H1 (cell line): ENCODE data around the gene CPLANE2.

ENCODE experiments used
- ATF2 ChIP-seq: IDR thresholded peaks from 2 replicates; pipeline ENCODE4 v1.6.1; 2012; ENCODE audit warnings: low read length, inconsistent platforms
- CREB1 ChIP-seq: IDR thresholded peaks from 2 replicates; pipeline ENCODE4 v1.6.1; 2012; ENCODE audit warnings: inconsistent platforms
- JUND ChIP-seq: IDR thresholded peaks from 2 replicates; pipeline ENCODE4 v1.6.1; 2011; ENCODE audit warnings: mild to moderate bottlenecking, improper control_type of control experiment, low read length
- SIN3A ChIP-seq, 2 experiments: IDR thresholded peaks in 1 of 2; conservative IDR thresholded peaks in 1 of 2; 2 replicates each; pipeline ENCODE4 v1.6.1; 2011 to 2012; ENCODE audit warnings: low read length in 2 of 2, improper control_type of control experiment in 1 of 2, low read depth in 1 of 2, mild to moderate bottlenecking in 1 of 2
- SP4 ChIP-seq: IDR thresholded peaks from 2 replicates; pipeline ENCODE4 v1.6.1; 2012; ENCODE audit warnings: low read length, inconsistent platforms
- TF ChIP-seq, protein P1 (sequence below): IDR thresholded peaks from 2 replicates; pipeline ENCODE4 v1.6.1; 2011; ENCODE audit warnings: low read length, improper control_type of control experiment
- TF ChIP-seq, protein P2 (sequence below), 3 experiments: IDR thresholded peaks; 1 replicate in 2 of 3; 2 replicates in 1 of 3; pipeline versions ENCODE4 v1.5.1 to v1.6.1; 2011; ENCODE audit warnings: low read length in 3 of 3, mild to moderate bottlenecking in 3 of 3, inconsistent platforms in 2 of 3, low read depth in 1 of 3, moderate library complexity in 1 of 3; ENCODE audit not compliant: insufficient read depth in 1 of 3; ENCODE audit errors: control extremely low read depth in 1 of 3
- TF ChIP-seq, protein P3 (sequence below): IDR thresholded peaks from 2 replicates; pipeline ENCODE4 v1.6.1; 2012; ENCODE audit warnings: inconsistent platforms

DNA sequence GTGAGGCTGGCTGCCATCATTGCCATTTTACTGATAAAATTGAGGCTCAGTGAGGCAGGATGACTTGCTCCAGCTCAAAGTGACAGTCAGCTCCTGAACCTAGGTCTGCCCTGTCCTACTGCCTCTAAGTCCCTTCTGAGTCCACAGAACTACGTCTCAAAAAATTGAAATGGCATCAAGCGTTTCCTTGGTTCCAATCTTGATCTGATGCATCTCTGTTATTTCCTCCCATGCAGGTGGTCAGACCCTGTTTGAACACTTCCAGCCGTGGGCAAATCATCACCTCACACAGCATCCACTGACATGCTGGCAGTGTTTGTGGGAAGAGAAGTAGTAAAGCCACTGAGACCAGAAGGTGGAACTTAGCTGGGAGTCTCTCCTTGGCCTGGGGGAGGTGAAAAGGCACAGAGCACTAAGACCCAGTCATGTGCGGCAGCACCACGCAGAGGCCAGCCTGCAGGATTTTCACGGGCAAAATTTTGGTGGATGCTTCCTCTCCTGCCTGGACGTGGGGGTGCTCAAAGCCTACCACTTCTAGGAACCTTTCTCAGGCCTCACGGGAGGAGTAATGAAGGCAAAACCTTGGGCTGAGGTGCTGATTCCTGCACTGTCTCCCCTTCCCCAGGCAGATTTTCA lies 7.8 kb upstream of the CPLANE2 start:
- TF ChIP-seq, protein P1, sequence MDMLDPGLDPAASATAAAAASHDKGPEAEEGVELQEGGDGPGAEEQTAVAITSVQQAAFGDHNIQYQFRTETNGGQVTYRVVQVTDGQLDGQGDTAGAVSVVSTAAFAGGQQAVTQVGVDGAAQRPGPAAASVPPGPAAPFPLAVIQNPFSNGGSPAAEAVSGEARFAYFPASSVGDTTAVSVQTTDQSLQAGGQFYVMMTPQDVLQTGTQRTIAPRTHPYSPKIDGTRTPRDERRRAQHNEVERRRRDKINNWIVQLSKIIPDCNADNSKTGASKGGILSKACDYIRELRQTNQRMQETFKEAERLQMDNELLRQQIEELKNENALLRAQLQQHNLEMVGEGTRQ, result no peak
- no peak for TF ChIP-seq CREB1
- TF ChIP-seq, protein P2, sequence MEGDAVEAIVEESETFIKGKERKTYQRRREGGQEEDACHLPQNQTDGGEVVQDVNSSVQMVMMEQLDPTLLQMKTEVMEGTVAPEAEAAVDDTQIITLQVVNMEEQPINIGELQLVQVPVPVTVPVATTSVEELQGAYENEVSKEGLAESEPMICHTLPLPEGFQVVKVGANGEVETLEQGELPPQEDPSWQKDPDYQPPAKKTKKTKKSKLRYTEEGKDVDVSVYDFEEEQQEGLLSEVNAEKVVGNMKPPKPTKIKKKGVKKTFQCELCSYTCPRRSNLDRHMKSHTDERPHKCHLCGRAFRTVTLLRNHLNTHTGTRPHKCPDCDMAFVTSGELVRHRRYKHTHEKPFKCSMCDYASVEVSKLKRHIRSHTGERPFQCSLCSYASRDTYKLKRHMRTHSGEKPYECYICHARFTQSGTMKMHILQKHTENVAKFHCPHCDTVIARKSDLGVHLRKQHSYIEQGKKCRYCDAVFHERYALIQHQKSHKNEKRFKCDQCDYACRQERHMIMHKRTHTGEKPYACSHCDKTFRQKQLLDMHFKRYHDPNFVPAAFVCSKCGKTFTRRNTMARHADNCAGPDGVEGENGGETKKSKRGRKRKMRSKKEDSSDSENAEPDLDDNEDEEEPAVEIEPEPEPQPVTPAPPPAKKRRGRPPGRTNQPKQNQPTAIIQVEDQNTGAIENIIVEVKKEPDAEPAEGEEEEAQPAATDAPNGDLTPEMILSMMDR (IDR thresholded peaks at IDR 0.05; ENCODE audit: control extremely low read depth in 1 of 3, insufficient read depth in 1 of 3, low read depth in 1 of 3, low read length in 3 of 3), result no peak
- no peak for TF ChIP-seq SIN3A (conservative IDR thresholded peaks at IDR 0.05 in 1 of 2, IDR thresholded peaks at IDR 0.05 in 1 of 2; ENCODE audit: low read depth in 1 of 2, low read length in 2 of 2)
- TF ChIP-seq SP4, result no peak
- TF ChIP-seq JUND, result no peak
- TF ChIP-seq ATF2, result no peak
- TF ChIP-seq, protein P3, sequence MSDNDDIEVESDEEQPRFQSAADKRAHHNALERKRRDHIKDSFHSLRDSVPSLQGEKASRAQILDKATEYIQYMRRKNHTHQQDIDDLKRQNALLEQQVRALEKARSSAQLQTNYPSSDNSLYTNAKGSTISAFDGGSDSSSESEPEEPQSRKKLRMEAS, result no peak
